PFSK-1 (cell line): ENCODE measurements around the gene WWC2.

Experiments used
- FOXP2 ChIP-seq: optimal IDR thresholded peaks from 2 replicates; pipeline ENCODE3; 2011; ENCODE audit warnings: borderline replicate concordance, control low read depth, inconsistent platforms; ENCODE audit not compliant: insufficient read depth; ENCODE audit errors: extremely low read length, extremely low read depth
- POLR2AphosphoS5 ChIP-seq: IDR thresholded peaks from 2 replicates; pipeline ENCODE4 v1.6.1; 2012; ENCODE audit warnings: low read depth, mild to moderate bottlenecking, control low read depth, low read length, moderate library complexity
- SIN3A ChIP-seq: IDR thresholded peaks from 2 replicates; pipeline ENCODE4 v1.6.1; 2012; ENCODE audit warnings: mild to moderate bottlenecking, low read length, moderate library complexity, borderline replicate concordance; ENCODE audit not compliant: insufficient read depth
- TAF1 ChIP-seq: IDR thresholded peaks from 2 replicates; pipeline ENCODE4 v1.6.1; 2012; ENCODE audit warnings: low read length, control low read depth, borderline replicate concordance; ENCODE audit not compliant: insufficient read depth
- TF ChIP-seq, protein P1 (sequence below), 2 experiments: IDR thresholded peaks; 2 replicates each; pipeline versions ENCODE4 v1.6.1 to v1.8.0; 2011 to 2012; ENCODE audit warnings: low read depth in 2 of 2, low read length in 2 of 2, control low read depth in 1 of 2, inconsistent platforms in 1 of 2, mild to moderate bottlenecking in 1 of 2, moderate library complexity in 1 of 2; ENCODE audit not compliant: insufficient read depth in 1 of 2

Gene WWC2

GRCh38 chr4:183299464-183299863, 200.4 kb downstream of the WWC2 start:
- no peak for TF ChIP-seq TAF1
- TF ChIP-seq POLR2AphosphoS5 = no peak
- TF ChIP-seq, protein P1, sequence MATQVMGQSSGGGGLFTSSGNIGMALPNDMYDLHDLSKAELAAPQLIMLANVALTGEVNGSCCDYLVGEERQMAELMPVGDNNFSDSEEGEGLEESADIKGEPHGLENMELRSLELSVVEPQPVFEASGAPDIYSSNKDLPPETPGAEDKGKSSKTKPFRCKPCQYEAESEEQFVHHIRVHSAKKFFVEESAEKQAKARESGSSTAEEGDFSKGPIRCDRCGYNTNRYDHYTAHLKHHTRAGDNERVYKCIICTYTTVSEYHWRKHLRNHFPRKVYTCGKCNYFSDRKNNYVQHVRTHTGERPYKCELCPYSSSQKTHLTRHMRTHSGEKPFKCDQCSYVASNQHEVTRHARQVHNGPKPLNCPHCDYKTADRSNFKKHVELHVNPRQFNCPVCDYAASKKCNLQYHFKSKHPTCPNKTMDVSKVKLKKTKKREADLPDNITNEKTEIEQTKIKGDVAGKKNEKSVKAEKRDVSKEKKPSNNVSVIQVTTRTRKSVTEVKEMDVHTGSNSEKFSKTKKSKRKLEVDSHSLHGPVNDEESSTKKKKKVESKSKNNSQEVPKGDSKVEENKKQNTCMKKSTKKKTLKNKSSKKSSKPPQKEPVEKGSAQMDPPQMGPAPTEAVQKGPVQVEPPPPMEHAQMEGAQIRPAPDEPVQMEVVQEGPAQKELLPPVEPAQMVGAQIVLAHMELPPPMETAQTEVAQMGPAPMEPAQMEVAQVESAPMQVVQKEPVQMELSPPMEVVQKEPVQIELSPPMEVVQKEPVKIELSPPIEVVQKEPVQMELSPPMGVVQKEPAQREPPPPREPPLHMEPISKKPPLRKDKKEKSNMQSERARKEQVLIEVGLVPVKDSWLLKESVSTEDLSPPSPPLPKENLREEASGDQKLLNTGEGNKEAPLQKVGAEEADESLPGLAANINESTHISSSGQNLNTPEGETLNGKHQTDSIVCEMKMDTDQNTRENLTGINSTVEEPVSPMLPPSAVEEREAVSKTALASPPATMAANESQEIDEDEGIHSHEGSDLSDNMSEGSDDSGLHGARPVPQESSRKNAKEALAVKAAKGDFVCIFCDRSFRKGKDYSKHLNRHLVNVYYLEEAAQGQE (IDR thresholded peaks at IDR 0.05; ENCODE audit: insufficient read depth in 1 of 2, low read depth in 2 of 2, low read length in 2 of 2) = no peak
- no peak for TF ChIP-seq FOXP2
- TF ChIP-seq SIN3A = no peak

- TF ChIP-seq FOXP2 = no peak
- TF ChIP-seq, protein P1 (IDR thresholded peaks at IDR 0.05; ENCODE audit: insufficient read depth in 1 of 2, low read depth in 2 of 2, low read length in 2 of 2) = no peak
- no peak for TF ChIP-seq TAF1
Measured at GRCh38 chr4:183300070-183300469, 201.0 kb downstream of the WWC2 start.

DNA sequence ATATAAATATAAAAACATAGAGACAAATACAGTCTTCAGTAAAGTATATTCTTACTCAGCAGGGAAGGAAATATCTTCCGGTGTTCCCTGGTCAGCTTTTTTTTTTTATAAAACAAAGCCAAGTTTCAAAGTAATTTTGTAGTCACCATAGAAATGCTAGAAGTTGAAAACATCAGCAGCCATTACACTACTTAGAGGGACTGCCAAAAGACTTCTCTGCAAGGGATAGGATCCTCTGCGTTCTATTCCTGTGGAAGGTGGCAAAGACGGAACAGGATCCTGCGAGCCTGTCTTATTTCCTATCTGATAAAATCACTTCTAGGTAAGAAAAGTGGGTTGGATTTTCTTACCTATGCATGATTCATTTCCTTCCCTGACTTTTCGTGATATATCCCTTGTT, 201.6 kb downstream of the WWC2 start:
- TF ChIP-seq POLR2AphosphoS5 (no peak), FOXP2 (no peak), TAF1 (no peak), SIN3A (no peak)
- TF ChIP-seq, protein P1 (IDR thresholded peaks at IDR 0.05; ENCODE audit: insufficient read depth in 1 of 2, low read depth in 2 of 2, low read length in 2 of 2) = no peak

DNA sequence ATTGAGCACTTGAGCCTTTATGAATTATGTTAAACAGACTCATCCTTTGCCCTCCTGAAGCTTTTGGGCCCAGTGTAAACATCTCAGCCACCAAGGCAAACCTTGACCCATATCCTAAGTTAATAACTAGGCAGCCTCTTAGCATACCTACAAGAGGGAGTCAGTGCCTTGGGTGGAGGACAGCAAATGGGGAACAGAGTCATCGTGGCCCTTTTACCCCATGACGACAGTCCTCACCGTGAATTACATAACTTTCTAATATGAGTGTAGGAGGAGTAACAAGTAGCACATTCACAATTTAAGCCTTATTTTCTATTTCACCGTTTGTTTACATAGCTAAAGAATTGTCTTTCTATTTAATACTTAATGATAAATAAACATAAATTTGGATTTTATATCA, 204.2 kb downstream of the WWC2 start:
- TF ChIP-seq POLR2AphosphoS5 (no peak), TAF1 (no peak), SIN3A (no peak), FOXP2 (no peak)
- TF ChIP-seq, protein P1 (IDR thresholded peaks at IDR 0.05; ENCODE audit: insufficient read depth in 1 of 2, low read depth in 2 of 2, low read length in 2 of 2) = no peak

DNA sequence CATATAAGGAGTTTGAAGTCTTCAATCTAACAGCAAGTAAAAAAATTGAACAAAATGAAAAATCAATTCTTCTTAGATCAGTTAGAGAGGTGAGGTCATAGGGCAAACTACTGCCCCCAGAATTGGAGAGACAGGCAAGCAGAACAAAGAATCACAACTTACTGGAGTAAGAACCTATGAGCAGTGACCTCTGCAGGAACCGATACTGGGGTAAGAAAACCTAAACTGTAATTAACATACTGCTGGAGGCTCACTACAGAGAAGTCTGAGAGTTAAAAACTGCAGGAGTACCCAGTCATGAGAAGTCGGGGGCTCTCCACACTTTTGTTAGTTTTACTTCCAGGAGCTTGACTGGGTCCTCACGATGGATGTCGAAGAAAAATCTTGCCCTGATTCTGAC, 205.0 kb downstream of the WWC2 start:
- TF ChIP-seq TAF1 (no peak), POLR2AphosphoS5 (no peak), SIN3A (no peak), FOXP2 (no peak)
- TF ChIP-seq, protein P1 (IDR thresholded peaks at IDR 0.05; ENCODE audit: insufficient read depth in 1 of 2, low read depth in 2 of 2, low read length in 2 of 2) = no peak
